LNCAP (cell line): ENCODE results near the gene N4BP3.
A peak's percentile ranks its signal among the peaks of the same experiment; 100 is the strongest.

ENCODE experiments used
- TF ChIP-seq, protein P1 (sequence below): fragments of 450-650 bp; IDR thresholded peaks from 2 replicates; pipeline ENCODE4 v1.5.1; 2017; ENCODE audit warnings: mild to moderate bottlenecking

N4BP3 gene

DNA sequence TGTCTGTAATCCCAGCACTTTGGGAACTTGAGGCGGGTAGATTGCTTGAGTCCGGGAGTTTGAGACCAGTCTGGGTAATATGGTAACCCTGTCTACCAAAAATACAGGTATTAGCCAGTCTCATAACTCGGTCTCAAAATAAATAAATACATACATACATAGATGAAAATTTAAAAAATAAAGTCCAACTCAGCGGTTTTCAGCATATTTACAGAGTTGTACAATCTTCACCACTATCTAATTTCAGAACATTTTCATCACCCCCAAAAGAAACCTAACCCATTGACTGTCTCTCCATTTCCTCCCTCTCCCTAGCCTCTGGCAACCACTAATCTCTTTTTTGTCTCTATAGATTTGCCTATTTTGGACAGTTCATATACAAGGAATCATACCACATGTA, 28.2 kb downstream of the N4BP3 start:
- TF ChIP-seq, protein P1, sequence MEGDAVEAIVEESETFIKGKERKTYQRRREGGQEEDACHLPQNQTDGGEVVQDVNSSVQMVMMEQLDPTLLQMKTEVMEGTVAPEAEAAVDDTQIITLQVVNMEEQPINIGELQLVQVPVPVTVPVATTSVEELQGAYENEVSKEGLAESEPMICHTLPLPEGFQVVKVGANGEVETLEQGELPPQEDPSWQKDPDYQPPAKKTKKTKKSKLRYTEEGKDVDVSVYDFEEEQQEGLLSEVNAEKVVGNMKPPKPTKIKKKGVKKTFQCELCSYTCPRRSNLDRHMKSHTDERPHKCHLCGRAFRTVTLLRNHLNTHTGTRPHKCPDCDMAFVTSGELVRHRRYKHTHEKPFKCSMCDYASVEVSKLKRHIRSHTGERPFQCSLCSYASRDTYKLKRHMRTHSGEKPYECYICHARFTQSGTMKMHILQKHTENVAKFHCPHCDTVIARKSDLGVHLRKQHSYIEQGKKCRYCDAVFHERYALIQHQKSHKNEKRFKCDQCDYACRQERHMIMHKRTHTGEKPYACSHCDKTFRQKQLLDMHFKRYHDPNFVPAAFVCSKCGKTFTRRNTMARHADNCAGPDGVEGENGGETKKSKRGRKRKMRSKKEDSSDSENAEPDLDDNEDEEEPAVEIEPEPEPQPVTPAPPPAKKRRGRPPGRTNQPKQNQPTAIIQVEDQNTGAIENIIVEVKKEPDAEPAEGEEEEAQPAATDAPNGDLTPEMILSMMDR, result no peak

DNA sequence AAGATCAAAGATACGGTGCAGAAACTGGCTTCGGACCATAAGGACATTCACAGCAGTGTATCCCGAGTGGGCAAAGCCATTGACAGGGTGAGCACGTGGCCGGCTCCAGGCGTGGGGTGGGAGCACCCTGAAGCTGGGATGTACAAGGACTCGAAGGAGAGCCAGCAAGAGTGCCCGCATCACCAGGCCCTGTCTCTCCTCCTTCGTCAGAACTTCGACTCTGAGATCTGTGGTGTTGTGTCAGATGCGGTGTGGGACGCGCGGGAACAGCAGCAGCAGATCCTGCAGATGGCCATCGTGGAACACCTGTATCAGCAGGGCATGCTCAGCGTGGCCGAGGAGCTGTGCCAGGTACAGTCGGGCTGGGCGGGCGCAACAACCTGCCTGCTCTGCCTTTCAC, 29.3 kb downstream of the N4BP3 start:
- TF ChIP-seq, protein P1, result no peak

DNA sequence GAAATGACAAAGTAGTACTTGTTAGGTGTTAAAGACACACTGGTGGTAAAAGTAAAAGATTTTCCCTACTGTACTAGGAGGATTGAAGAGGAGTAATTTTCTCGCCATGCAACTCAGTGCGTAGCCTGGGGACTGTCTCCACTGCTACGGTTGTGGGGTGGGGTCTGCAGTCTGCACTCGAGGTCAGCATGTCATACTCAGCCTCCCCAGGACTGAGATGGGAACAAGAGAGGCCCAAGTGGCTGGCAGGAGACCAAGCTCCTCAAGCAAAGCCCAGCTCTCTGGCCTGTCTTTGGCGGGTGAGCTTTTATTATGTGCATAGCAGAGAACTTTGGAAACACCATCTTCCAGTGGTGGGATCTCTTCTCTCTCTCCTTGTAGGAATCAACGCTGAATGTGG, 29.9 kb downstream of the N4BP3 start:
- TF ChIP-seq, protein P1, result no peak

DNA sequence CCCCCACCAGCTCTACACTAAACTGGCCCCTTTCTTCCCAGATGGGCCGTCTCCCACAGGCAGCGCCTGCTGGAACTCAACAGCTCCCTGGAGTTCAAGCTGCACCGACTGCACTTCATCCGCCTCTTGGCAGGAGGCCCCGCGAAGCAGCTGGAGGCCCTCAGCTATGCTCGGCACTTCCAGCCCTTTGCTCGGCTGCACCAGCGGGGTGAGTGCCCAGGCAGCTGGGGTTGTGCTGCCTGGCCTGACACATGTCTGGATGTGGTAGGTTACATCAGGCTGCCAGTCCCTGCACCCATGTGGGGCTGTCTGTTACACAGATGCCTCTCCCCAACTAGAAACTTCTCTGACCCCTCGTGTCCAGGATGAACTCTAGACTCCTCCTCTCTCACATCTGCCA, 30.6 kb downstream of the N4BP3 start:
- TF ChIP-seq, protein P1, result no peak

DNA sequence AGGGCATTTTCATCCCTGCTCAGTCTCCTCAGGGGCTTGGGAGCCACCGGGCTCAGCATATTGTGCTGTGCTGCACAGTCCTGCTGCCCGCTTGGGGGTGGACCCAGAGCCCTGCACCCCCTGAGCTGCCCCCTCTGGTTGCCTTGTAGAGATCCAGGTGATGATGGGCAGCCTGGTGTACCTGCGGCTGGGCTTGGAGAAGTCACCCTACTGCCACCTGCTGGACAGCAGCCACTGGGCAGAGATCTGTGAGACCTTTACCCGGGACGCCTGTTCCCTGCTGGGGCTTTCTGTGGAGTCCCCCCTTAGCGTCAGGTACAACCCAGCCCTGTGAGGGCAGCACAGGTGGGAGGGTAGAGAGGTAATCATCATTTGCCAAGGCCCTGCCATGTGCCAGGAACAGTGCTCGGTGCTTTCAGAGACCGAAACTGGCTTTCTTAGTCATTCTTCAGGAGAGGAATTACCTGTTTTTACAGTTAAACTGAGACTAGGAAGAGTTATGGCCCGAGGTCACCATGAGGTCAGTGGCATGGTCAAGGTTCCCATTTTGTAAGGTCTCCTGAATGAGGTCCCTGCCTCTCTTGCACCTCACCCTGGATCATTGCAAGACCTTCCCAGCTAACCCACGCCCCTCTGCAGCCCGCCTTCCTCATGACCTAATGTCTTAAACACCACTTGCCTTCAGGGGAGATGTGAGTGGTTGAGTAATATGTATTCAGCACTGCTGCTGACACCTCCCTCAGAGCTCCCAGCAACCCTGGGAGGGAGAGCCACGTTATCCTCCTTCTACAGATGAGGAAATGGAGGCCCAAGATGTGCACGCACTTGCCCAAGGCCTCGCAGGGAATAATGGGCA, 32.9 kb downstream of the N4BP3 start:
- TF ChIP-seq, protein P1, result peak; percentile 89

DNA sequence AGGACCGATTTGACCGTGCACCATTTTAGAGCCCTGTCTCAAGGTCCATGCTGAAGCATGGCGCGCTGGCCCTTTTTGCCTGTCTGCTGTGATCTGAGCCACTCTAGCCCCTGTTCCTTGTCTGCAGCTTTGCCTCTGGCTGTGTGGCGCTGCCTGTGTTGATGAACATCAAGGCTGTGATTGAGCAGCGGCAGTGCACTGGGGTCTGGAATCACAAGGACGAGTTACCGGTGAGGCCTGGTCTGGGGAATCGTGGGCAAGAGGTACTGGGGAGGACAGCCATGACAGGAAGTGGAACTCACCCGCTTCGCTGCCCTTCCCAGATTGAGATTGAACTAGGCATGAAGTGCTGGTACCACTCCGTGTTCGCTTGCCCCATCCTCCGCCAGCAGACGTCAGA, 34.1 kb downstream of the N4BP3 start:
- TF ChIP-seq, protein P1, result no peak

DNA sequence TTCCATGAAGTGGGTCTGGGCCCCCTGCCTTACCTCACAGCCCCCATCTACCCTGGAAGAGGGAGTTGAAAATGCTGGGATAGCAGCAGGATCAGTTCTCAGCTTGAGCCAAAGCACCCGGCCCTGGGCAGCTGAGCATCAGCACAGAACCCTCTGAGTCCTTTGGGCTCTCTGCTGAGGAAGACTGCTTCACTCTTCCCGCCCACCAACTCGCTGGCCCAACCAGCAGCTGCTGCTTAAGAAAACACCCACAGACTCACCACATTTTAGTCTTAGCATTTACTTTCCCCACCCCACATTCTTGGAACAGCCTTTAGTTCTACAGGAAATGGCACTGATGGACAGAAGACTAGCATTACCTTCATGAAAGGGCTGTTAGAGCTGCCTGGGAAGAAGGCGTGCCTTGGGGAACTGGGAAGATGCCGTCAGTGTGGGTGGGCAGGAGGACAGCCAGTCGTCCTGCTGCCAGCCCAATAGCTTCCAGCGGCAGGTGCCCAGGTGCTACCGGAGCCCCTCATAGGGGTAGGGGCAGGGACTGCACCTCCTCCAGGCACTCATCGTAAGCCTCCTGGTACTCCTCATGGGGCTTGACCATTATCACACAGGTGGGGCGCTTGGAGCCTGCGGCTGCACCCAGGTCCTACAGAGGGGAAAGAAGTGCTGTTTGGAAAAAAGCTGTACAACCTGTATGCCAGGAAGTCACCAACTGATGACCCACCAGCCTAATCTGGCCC, 36.0 kb downstream of the N4BP3 start:
- TF ChIP-seq, protein P1, result no peak
